ENCODE results near the gene ARHGEF19. TPM values are rescaled to one million over a fixed set of nuclear protein-coding genes. Genes with fewer than 3 reads are reported as not detected.
"Not testable (repeated sequence)": the region's sequence is repeated elsewhere in the genome, so short reads cannot be mapped to it uniquely, and the experiment has no call there.

The ARHGEF19 gene
- total RNA-seq, 1 donor from 2014 or later, result 0.52 TPM

DNA sequence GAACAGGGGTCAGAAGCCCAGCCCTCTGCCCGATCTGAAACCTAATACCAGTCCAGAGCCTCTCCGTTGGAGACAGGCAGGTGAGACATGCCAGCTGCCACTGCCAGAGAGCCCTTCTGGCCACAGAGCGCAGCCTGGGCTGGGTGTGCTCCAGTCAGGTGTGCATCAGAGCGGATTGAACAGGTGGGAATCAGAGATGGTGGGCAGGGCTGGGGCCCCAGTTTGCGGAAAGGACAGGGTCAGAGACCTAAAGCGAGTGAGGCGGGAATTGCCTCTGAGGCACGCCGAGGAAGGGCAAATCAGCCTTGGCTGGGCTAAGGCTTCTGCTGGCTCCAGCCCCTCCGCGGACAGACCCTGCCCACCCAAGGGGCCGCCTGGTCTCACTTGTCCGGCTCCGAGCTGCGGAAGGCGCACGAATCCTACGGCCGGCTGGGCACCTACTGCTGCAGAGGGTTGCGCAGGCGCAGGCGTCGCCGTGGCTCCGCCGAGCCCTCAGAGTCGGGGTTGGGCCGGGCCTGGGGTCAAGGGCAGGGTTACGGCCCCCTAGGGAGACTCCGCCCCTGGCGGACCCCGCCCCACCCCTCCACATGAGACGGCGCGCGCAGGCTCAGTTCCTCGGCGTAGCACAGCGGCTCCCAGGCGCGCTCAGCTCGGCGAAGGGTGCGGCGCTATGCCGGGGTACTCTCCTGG, 14.2 kb upstream of the ARHGEF19 start:
- Histone ChIP-seq H3K9ac (ENCODE audit: low read depth in 1 of 3, low read length in 3 of 3) (no peak overlapping the region), H3K4me1 (ENCODE audit: control insufficient read depth in 3 of 3, insufficient read depth in 3 of 3, low read length in 3 of 3) (peaks cover 3 to 9% (median 7%) of the 10 kb centered on the region in 3 donors), H3K4me3 (ENCODE audit: low read length in 3 of 3) (peak overlapping the region in 2 of 3 donors; percentile 14 to 29), H3K9me3 (ENCODE audit: control insufficient read depth in 3 of 3, low read length in 3 of 3) (no peaks in the 10 kb centered on the region), H3K27ac (ENCODE audit: low read depth, low read length) (no peak overlapping the region), H3K27me3 (ENCODE audit: control insufficient read depth in 3 of 3, insufficient read depth in 3 of 3, low read length in 3 of 3) (peaks cover 11 to 29% (median 19%) of the 10 kb centered on the region in 3 donors), H3K36me3 (ENCODE audit: control insufficient read depth in 3 of 3, insufficient read depth in 3 of 3, low read length in 3 of 3) (no peaks in the 10 kb centered on the region)

DNA sequence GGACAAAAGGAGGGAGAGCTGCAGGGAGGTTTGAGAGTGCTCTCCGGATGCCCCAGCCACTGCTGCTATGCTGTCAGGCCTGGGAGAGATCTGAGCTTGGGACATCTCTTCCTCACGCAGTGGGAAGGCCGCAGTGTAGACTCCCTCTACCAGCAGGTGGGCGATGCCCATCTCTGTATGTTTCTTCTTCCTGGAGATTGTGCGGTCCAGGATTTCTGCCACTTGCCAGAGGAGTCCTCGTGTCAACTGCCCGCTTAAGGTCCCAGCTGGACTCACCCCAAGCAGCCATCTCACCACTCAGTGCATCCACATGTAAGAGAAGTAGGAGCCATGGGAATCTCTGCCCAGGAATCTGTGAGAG, 13.7 kb upstream of the ARHGEF19 start:
- Histone ChIP-seq H3K4me3 (ENCODE audit: low read length in 3 of 3) (no peak overlapping the region), H3K9ac (ENCODE audit: low read depth in 1 of 3, low read length in 3 of 3) (no peak overlapping the region), H3K9me3 (ENCODE audit: control insufficient read depth in 3 of 3, low read length in 3 of 3) (no peaks in the 10 kb centered on the region), H3K27ac (ENCODE audit: low read depth, low read length) (no peak overlapping the region), H3K36me3 (ENCODE audit: control insufficient read depth in 3 of 3, insufficient read depth in 3 of 3, low read length in 3 of 3) (no peaks in the 10 kb centered on the region), H3K27me3 (ENCODE audit: control insufficient read depth in 3 of 3, insufficient read depth in 3 of 3, low read length in 3 of 3) (peaks cover 11 to 29% (median 19%) of the 10 kb centered on the region in 3 donors), H3K4me1 (ENCODE audit: control insufficient read depth in 3 of 3, insufficient read depth in 3 of 3, low read length in 3 of 3) (peaks cover 3 to 9% (median 7%) of the 10 kb centered on the region in 3 donors)

DNA sequence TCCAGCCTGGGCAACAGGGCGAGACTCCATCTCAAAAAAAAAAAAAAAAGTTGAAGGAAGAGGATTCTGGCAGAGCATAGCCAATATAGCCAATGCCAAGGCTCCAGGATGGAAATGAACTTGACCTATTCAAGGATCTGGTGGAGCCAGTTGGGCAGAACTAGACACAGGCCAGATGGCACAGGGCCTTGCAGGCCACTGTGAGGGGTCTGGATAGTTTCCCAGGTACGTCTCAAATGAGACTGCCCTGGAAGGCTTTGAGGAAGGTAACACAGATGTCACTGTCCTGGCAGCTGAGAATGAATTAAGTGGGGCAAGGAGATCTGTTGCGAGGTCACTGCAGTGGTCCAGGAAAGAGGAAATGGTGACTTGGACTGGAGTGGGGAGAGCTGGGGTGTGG, 12.0 kb upstream of the ARHGEF19 start:
- H3K9me3 ChIP-seq (ENCODE audit: control insufficient read depth in 3 of 3, low read length in 3 of 3), result no peaks in the 10 kb centered on the region
- peaks cover 3 to 9% (median 7%) of the 10 kb centered on the region in 3 donors for H3K4me1 ChIP-seq (ENCODE audit: control insufficient read depth in 3 of 3, insufficient read depth in 3 of 3, low read length in 3 of 3)
- no peak overlapping the region for H3K4me3 ChIP-seq (ENCODE audit: low read length in 3 of 3)
- no peak overlapping the region for H3K9ac ChIP-seq (ENCODE audit: low read depth in 1 of 3, low read length in 3 of 3)
- peaks cover 11 to 29% (median 19%) of the 10 kb centered on the region in 3 donors for H3K27me3 ChIP-seq (ENCODE audit: control insufficient read depth in 3 of 3, insufficient read depth in 3 of 3, low read length in 3 of 3)
- H3K36me3 ChIP-seq (ENCODE audit: control insufficient read depth in 3 of 3, insufficient read depth in 3 of 3, low read length in 3 of 3), result no peaks in the 10 kb centered on the region
- no peak overlapping the region for H3K27ac ChIP-seq (ENCODE audit: low read depth, low read length)

DNA sequence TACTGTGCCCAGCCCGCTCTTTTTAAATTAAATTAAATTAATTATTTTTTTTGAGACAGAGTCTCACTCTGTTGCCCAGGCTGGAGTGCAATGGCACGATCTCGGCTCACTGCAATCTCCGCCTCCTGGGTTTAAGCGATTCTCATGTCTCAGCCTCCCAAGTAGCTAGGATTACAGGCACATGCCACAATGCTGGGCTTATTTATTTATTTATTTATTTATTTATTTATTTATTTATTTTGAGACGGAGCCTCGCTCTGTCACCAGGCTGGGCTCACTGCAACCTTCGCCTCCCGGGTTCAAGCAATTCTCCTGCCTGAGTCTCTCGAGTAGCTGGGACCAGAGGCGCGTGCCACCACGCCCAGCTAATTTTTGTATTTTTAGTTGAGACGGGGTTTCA, 10.3 kb upstream of the ARHGEF19 start:
- H3K4me3 ChIP-seq (ENCODE audit: low read length in 3 of 3); H3K27ac ChIP-seq (ENCODE audit: low read depth, low read length); H3K36me3 ChIP-seq (ENCODE audit: control insufficient read depth in 3 of 3, insufficient read depth in 3 of 3, low read length in 3 of 3); H3K9ac ChIP-seq (ENCODE audit: low read depth in 1 of 3, low read length in 3 of 3); H3K9me3 ChIP-seq (ENCODE audit: control insufficient read depth in 3 of 3, low read length in 3 of 3): not testable (repeated sequence)
- H3K4me1 ChIP-seq (ENCODE audit: control insufficient read depth in 3 of 3, insufficient read depth in 3 of 3, low read length in 3 of 3), result peaks cover 4 to 10% (median 7%) of the 10 kb centered on the region in 3 donors
- H3K27me3 ChIP-seq (ENCODE audit: control insufficient read depth in 3 of 3, insufficient read depth in 3 of 3, low read length in 3 of 3), result peaks cover 5 to 19% (median 13%) of the 10 kb centered on the region in 3 donors

DNA sequence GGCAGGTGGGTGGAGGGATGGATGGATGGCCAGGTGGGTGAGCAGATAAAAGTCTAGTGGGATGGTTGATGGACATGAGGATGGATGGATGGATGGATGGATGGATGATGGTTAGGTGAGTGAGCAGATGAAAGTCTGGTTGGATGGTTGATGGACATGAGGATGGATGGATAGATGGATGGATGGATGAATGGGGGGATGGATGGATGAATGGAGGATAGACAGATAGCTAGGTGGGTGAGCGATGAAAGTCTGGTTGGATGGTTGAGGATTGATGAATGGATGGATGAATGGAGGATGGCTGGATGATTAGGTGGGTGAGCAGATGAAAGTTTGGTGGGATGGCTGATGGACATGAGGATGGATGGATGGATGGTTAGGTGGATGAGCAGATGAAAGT, 9.0 kb upstream of the ARHGEF19 start:
- H3K9me3 ChIP-seq (ENCODE audit: control insufficient read depth in 3 of 3, low read length in 3 of 3), result no peaks in the 10 kb centered on the region
- H3K4me3 ChIP-seq (ENCODE audit: low read length in 3 of 3), result no peak overlapping the region
- no peak overlapping the region for H3K9ac ChIP-seq (ENCODE audit: low read depth in 1 of 3, low read length in 3 of 3)
- no peaks in the 10 kb centered on the region for H3K36me3 ChIP-seq (ENCODE audit: control insufficient read depth in 3 of 3, insufficient read depth in 3 of 3, low read length in 3 of 3)
- H3K27me3 ChIP-seq (ENCODE audit: control insufficient read depth in 3 of 3, insufficient read depth in 3 of 3, low read length in 3 of 3), result peaks cover 0 to 8% (median 4%) of the 10 kb centered on the region in 3 donors
- no peak overlapping the region for H3K27ac ChIP-seq (ENCODE audit: low read depth, low read length)
- peaks cover 12 to 14% (median 12%) of the 10 kb centered on the region in 3 donors for H3K4me1 ChIP-seq (ENCODE audit: control insufficient read depth in 3 of 3, insufficient read depth in 3 of 3, low read length in 3 of 3)

DNA sequence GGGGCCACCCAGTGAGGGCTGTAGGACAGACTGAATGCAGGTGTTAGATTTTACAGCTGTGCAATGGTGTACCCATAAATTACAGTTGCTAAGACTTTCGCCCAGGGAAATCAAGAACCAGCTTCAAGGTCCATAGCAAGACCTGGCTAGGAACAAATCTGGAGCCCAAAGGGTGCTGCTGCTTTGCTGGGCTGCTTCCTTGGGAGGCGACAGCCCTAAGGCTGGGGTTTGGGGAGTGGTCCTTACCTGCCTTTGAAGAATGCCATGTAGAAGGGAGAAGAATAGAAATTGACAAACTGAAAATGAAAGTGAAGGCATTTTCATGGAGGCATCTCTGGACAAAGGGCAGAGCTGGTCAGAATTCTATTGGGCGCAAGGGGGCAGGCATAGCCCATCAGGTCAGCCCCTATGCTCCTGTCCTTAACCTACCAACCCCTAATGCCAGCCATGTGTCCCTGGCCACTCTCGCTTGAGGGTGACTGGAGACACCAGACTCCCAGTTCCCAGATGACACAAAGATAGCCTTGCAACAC, 7.6 kb upstream of the ARHGEF19 start:
- Histone ChIP-seq H3K36me3 (ENCODE audit: control insufficient read depth in 3 of 3, insufficient read depth in 3 of 3, low read length in 3 of 3) (no peaks in the 10 kb centered on the region), H3K4me1 (ENCODE audit: control insufficient read depth in 3 of 3, insufficient read depth in 3 of 3, low read length in 3 of 3) (peaks cover 14 to 20% (median 17%) of the 10 kb centered on the region in 3 donors), H3K9me3 (ENCODE audit: control insufficient read depth in 3 of 3, low read length in 3 of 3) (no peaks in the 10 kb centered on the region), H3K27ac (ENCODE audit: low read depth, low read length) (no peak overlapping the region), H3K27me3 (ENCODE audit: control insufficient read depth in 3 of 3, insufficient read depth in 3 of 3, low read length in 3 of 3) (peaks cover 0 to 8% (median 4%) of the 10 kb centered on the region in 3 donors), H3K4me3 (ENCODE audit: low read length in 3 of 3) (no peak overlapping the region), H3K9ac (ENCODE audit: low read depth in 1 of 3, low read length in 3 of 3) (no peak overlapping the region)

DNA sequence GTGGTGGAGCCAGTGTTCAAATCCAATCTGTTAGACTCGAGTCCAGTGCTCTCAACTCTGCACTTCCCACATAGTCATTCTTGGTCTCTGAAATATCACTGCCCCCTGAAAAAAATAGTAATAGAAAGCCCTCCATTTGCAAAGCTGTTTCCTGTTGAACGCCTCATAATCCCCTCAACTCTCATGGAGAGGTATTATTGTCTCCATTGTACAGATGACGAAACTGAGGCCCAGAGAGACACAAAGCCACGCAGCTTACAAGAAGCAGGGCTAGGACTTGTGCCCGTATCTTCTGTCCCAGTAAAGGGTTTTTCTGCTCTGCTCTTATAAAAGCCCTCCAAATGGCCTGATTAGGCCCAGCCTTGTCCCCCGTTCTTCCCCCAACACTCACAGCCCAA, 6.2 kb upstream of the ARHGEF19 start:
- H3K9ac ChIP-seq (ENCODE audit: low read depth in 1 of 3, low read length in 3 of 3), result no peak overlapping the region
- H3K4me3 ChIP-seq (ENCODE audit: low read length in 3 of 3), result no peak overlapping the region
- H3K27me3 ChIP-seq (ENCODE audit: control insufficient read depth in 3 of 3, insufficient read depth in 3 of 3, low read length in 3 of 3), result peaks cover 0 to 8% (median 4%) of the 10 kb centered on the region in 3 donors
- H3K4me1 ChIP-seq (ENCODE audit: control insufficient read depth in 3 of 3, insufficient read depth in 3 of 3, low read length in 3 of 3), result peaks cover 14 to 20% (median 17%) of the 10 kb centered on the region in 3 donors
- no peak overlapping the region for H3K27ac ChIP-seq (ENCODE audit: low read depth, low read length)
- no peaks in the 10 kb centered on the region for H3K36me3 ChIP-seq (ENCODE audit: control insufficient read depth in 3 of 3, insufficient read depth in 3 of 3, low read length in 3 of 3)
- H3K9me3 ChIP-seq (ENCODE audit: control insufficient read depth in 3 of 3, low read length in 3 of 3), result no peaks in the 10 kb centered on the region

DNA sequence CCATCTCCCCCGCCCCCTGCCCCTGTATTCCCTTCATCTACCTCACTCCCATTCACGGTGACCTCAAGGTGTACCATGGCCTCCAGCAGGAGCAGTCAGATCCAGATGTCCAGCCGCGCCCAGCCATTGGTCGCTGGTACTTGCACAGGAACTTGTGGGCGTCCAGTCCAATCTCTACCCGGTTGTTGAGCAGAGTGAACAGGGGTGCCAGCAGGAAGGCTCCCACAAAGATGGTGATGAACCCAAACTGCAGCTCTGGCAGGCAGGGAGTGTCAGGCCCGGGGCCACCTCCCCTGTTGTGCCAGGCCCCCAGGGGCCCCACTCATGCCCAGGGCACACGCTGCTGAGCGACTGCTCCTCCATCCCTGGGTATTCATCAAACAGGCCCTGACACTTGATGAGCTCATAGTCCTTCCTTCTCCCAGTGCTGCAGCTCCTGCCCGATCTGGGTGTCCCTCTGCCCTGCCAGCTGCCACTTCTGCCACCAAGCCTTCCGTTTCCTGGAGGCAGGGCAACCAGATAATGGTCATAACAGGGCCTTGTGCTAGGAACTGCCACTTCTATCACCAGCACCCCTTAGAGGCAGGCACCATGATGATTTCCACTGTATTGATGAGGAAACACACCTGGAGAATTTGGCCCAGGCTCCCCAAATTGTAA, 5.7 kb upstream of the ARHGEF19 start:
- Histone ChIP-seq H3K9ac (ENCODE audit: low read depth in 1 of 3, low read length in 3 of 3) (no peak overlapping the region), H3K27me3 (ENCODE audit: control insufficient read depth in 3 of 3, insufficient read depth in 3 of 3, low read length in 3 of 3) (peaks cover 0 to 8% (median 4%) of the 10 kb centered on the region in 3 donors), H3K4me3 (ENCODE audit: low read length in 3 of 3) (no peak overlapping the region), H3K4me1 (ENCODE audit: control insufficient read depth in 3 of 3, insufficient read depth in 3 of 3, low read length in 3 of 3) (peaks cover 14 to 20% (median 17%) of the 10 kb centered on the region in 3 donors), H3K9me3 (ENCODE audit: control insufficient read depth in 3 of 3, low read length in 3 of 3) (no peaks in the 10 kb centered on the region), H3K27ac (ENCODE audit: low read depth, low read length) (peak overlapping the region; percentile 47), H3K36me3 (ENCODE audit: control insufficient read depth in 3 of 3, insufficient read depth in 3 of 3, low read length in 3 of 3) (no peaks in the 10 kb centered on the region)

DNA sequence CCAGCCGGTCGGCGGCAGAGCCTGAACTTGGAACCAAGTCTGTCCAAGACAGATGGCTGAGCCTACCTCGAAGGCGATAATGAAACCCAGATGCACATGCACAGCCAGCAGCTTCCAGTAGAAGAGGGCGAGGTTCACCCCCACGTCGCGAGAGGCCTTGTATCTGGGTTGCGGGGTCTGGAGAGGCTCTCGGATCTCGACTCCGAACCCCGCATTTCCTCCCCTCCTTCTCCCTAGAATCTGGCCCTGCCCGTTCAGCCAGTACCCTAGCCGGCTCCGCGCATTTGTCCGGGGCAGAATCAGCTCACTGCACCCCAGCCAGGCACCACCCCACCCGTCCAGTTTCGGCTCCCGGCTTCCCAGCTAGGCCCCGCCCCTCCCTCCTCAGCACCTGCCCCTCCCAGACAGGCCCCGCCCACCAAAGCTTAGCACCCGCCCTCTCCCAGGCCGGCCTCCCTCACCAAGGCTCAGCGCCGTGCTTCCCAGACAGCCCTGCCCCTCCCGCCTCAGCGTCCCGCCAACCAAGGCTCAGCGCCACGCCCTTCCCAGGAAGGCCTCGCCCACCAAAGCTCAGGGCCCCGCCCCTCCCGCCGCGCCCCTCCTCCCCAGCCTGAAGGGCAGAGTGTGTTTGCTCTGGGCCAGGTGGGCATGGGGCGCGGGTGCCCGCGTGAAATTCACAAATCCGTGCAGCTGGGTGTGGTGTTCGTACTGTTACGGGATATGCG, 4.8 kb upstream of the ARHGEF19 start:
- H3K9me3 ChIP-seq (ENCODE audit: control insufficient read depth in 3 of 3, low read length in 3 of 3), result no peaks in the 10 kb centered on the region
- H3K4me3 ChIP-seq (ENCODE audit: low read length in 3 of 3), result peak overlapping the region; percentile 71 to 81 (median 78)
- no peaks in the 10 kb centered on the region for H3K36me3 ChIP-seq (ENCODE audit: control insufficient read depth in 3 of 3, insufficient read depth in 3 of 3, low read length in 3 of 3)
- peaks cover 14 to 20% (median 17%) of the 10 kb centered on the region in 3 donors for H3K4me1 ChIP-seq (ENCODE audit: control insufficient read depth in 3 of 3, insufficient read depth in 3 of 3, low read length in 3 of 3)
- peak overlapping the region; percentile 47 for H3K27ac ChIP-seq (ENCODE audit: low read depth, low read length)
- H3K27me3 ChIP-seq (ENCODE audit: control insufficient read depth in 3 of 3, insufficient read depth in 3 of 3, low read length in 3 of 3), result peaks cover 0 to 12% (median 4%) of the 10 kb centered on the region in 3 donors
- peak overlapping the region; percentile 47 to 68 (median 62) for H3K9ac ChIP-seq (ENCODE audit: low read depth in 1 of 3, low read length in 3 of 3)
